GM20000 (cell line): ENCODE results near the gene BABAM1.

ENCODE experiments used
- DNase-seq: peaks from one replicate; pipeline ENCODE4 v3.0.0; 2012; ENCODE audit warnings: low spot score
- TF ChIP-seq, protein P1 (sequence below): IDR thresholded peaks from 2 replicates; pipeline ENCODE4 v1.5.1; 2012; ENCODE audit warnings: mild to moderate bottlenecking, control low read depth; ENCODE audit errors: extremely low read depth, missing control alignments

BABAM1 gene

DNA sequence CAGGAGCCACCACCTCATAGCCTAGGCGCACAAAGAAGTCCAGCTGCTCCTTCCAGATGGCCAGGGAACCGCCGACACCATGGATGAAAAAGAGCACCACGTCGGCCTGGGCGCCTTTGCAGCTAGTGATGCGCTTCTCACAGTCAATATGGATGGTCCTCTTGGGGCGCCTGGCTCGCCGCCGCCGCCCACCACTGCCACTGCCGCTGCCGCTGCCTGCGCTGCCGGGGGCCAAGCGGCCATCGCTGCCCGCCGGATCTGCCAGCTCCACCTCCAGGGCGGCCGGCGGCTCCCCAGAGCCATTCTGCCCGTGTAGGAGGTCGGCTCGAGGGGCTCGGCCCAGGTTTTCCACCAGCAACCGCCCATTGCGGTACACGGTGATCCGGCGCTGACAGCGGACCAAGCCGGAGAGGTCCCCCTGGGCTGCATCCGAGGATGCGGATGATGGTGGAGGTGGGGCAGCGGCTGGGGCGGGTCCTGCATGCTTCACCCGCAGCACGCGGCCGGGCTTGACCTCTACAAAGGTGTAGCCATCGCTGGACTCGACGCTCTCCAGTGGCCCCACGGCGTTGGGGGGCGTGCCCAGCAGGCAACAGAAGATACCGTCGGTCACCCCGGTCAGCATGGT lies 33.9 kb downstream of the BABAM1 start:
- no peak for DNase-seq
- TF ChIP-seq, protein P1, sequence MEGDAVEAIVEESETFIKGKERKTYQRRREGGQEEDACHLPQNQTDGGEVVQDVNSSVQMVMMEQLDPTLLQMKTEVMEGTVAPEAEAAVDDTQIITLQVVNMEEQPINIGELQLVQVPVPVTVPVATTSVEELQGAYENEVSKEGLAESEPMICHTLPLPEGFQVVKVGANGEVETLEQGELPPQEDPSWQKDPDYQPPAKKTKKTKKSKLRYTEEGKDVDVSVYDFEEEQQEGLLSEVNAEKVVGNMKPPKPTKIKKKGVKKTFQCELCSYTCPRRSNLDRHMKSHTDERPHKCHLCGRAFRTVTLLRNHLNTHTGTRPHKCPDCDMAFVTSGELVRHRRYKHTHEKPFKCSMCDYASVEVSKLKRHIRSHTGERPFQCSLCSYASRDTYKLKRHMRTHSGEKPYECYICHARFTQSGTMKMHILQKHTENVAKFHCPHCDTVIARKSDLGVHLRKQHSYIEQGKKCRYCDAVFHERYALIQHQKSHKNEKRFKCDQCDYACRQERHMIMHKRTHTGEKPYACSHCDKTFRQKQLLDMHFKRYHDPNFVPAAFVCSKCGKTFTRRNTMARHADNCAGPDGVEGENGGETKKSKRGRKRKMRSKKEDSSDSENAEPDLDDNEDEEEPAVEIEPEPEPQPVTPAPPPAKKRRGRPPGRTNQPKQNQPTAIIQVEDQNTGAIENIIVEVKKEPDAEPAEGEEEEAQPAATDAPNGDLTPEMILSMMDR: no peak

DNA sequence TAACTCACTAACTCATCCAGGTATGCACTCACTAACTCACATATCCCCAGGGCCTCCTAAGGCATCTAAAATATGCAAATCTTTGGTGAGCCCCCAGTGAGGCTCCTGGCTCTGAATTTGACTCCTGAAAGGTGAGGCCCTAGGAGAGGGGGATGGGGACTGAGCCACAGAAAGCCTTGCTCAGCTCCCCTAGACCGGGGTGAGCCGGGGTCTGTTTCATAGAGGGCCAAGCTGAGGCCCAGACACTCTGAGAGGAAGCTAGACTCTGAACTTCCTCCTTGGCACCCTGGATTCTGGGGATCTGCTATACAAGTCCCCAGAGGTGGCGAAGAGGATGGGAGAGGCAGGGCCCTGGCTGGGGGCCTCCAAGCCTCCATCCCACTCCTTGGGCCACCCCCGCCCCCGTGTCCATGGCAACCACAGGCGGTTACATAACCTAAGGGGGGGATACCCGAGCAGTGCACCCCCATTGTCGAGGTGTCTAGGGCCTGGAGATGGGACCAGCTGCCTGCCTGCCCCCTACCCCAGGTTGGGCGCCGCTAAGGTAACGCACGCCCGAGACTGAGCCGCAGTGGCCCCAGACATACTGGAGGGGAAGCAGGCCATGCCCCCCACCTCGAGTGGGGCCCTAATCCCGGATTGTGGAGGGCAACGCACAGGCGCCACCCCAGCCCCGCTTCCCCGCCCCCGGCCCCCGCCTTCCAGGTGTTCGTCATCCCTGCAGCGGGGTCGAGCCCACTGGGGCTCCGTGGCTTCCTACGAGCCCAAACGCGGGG lies 35.3 kb downstream of the BABAM1 start:
- TF ChIP-seq, protein P1: no peak
- DNase-seq: peak; percentile 53

DNA sequence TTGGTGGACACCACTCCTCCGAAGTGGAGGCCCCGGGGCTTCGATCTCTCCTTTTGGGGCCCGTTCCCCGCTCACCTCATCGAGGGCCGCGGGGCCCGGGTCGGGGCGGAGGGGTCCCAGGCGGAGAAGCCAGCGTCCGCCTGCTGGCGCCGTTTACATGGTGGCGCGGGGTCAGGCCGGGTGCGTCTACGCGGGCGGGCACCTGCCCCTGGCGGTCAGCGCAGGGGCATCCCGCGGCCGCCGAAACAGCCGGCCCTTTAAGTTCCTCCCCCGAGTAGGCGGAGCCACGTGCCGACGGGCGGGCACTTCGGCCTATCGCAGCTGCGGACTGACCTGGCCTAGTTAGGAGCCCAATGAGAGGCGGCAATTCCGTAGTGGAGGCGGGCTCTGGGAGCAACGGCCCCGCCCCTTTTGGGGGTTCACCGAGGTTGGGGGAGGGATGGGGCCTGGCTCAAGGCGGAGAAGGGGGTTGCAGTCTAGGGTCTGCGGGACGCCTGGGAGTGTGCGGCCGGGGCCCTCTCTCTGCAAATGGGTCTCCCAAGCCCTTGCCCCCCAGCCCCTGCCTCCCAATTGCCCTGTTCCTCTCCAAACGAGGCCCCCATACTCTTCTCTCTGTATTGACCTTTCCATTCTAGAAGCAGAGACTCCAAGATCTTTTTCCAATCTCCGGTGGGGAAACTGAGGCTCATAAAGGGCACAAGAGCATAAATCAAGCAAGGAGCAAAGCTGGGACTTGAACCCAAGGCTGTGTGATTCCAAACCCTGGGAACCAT lies 36.1 kb downstream of the BABAM1 start, which contains the start of gene ABHD8:
Gene ABHD8 (minus strand): TSS at position 259 of the 773 bp plus-strand sequence. CDS start 1,809 bp downstream, outside the sequence.
- TF ChIP-seq, protein P1: no peak
- peak; percentile 97 for DNase-seq

DNA sequence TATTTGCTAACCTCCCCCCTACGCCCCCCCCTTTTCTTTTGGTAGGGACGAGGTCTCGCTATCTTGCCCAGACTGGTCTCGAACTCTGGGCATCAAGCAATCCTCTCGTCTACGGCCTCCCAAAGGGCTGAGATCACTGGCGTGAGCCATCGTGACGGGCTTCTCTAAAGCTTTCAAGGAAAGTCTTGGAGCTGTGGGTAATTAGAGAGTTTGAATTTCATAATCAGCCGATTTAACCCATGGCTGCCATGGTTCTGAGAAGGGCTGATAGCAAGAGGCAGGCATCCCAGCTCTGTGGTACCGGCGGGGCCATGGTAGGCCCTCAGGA lies 36.7 kb downstream of the BABAM1 start:
- no peak for DNase-seq
- TF ChIP-seq, protein P1: no peak

DNA sequence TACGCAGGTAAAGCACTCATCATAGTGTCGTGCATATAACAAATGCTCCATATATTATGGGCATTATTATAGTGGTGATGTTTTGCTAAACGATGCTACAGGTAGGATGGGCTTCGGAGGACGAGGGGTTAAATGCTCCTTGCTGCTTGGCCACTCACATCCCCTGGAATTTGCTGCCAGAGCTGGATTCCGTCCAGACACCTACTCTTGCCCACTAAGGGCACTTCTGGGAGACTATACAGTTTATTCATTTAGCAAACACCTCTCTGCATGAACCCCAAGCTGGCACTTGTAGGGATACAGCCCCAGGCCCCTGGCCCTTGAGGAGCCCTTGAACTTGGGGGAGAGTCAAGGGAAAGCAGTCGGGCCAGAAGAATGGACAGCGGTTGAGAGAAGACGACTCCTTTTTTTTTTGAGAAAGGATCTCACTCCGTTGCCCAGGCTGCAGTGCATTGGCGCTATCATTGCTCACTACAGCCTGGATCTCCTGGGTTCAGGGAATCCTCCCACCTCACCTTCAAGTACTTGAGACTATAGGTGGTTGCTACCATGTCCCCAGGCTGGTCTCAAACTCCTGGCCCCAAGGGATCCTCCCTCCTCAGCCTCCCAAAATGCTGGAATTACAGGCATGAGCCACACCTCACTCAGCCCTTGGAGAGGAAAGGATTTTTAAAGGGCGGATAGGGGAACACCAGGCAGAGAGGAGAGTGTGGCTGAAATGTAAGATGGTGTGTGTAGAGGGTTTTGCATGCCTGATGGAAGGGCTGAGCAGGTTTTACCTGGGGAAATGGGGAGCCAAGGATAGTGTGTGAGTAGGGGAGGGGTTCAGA lies 37.4 kb downstream of the BABAM1 start:
- TF ChIP-seq, protein P1: no peak
- DNase-seq: no peak

DNA sequence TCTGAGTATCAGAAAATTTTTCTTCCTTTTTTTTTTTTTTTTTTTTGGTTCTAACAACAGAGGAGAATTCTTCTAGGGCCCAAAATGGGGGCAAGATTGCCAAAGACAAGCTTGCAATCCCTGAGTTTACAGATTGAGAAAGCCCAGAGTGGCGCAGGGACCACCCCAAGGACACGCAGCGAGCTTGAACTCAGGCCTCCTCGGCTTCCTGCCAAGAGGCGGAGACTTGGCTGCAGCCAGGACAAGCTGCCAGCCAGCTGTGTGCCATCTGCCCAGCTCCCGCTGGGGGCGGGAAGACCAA lies 37.9 kb downstream of the BABAM1 start:
- DNase-seq: no peak
- TF ChIP-seq, protein P1: no peak
